ENCODE results near the gene METRN.

GRCh38 chr16:743794-744500, 29.0 kb downstream of the METRN start:
- TF ChIP-seq, protein P1, sequence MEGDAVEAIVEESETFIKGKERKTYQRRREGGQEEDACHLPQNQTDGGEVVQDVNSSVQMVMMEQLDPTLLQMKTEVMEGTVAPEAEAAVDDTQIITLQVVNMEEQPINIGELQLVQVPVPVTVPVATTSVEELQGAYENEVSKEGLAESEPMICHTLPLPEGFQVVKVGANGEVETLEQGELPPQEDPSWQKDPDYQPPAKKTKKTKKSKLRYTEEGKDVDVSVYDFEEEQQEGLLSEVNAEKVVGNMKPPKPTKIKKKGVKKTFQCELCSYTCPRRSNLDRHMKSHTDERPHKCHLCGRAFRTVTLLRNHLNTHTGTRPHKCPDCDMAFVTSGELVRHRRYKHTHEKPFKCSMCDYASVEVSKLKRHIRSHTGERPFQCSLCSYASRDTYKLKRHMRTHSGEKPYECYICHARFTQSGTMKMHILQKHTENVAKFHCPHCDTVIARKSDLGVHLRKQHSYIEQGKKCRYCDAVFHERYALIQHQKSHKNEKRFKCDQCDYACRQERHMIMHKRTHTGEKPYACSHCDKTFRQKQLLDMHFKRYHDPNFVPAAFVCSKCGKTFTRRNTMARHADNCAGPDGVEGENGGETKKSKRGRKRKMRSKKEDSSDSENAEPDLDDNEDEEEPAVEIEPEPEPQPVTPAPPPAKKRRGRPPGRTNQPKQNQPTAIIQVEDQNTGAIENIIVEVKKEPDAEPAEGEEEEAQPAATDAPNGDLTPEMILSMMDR (conservative IDR thresholded peaks at IDR 0.05; ENCODE audit: low read length) = peak; percentile 41; the same call in 1 of the 2 replicates
- TF ChIP-seq EZH2phosphoT487 (IDR thresholded peaks at IDR 0.05; ENCODE audit: borderline replicate concordance) = no peak

All from Loucy (cell line).